ENCODE results near the gene KIAA0930. TPM values are rescaled to one million over a fixed set of nuclear protein-coding genes. Genes with fewer than 3 reads are reported as not detected.
A peak's percentile ranks its signal among the peaks of the same experiment; 100 is the strongest.

The KIAA0930 gene
- total RNA-seq, 1 experiment from 2014 or later = 55.5 TPM

GRCh38 chr22:45185718-45186514 is 54.8 kb downstream of the KIAA0930 start:
- no peak overlapping the region for H2AFZ ChIP-seq
- no peak overlapping the region for H3K4me2 ChIP-seq
- peak in 1 of 2 experiments; percentile 29 for DNase-seq
- H3K36me3 ChIP-seq (ENCODE audit: low read depth) = peaks cover 15% of the 10 kb centered on the region
- H3K27ac ChIP-seq = no peak overlapping the region
- TF ChIP-seq EZH2 (IDR thresholded peaks at IDR 0.05; ENCODE audit: low read depth) (no peak), CTCF (conservative IDR thresholded peaks at IDR 0.05) (no peak)
- H3F3A ChIP-seq (ENCODE audit: insufficient read depth, low read depth) = peaks cover 30% of the 10 kb centered on the region; the same call in 1 of the 2 replicates
- TSS peak; percentile 3 for BruUV-seq (replicated peaks)
- intact Hi-C loops (cut with micrococcal nuclease; ENCODE audit: unreplicated experiment) = no loop called here
- H3K9me3 ChIP-seq (ENCODE audit: insufficient read depth, low read depth) = no peaks in the 10 kb centered on the region
- H3K4me3 ChIP-seq = no peak overlapping the region
- H3K79me2 ChIP-seq (ENCODE audit: low read depth) = peaks cover 4% of the 10 kb centered on the region; the same call in 1 of the 2 replicates
- H3K27me3 ChIP-seq (ENCODE audit: insufficient read depth, low read depth) = no peaks in the 10 kb centered on the region
- H3K9me2 ChIP-seq (ENCODE audit: insufficient read depth) = no peaks in the 10 kb centered on the region
- POLR2A ChIA-PET (ENCODE audit: unreplicated experiment) = no interaction called here
- no peaks in the 10 kb centered on the region for H3K4me1 ChIP-seq (replicated peaks; ENCODE audit: insufficient read depth)
- H4K20me1 ChIP-seq (ENCODE audit: insufficient read depth) = peaks cover 18% of the 10 kb centered on the region
- CTCF ChIA-PET = no interaction called here

DNA sequence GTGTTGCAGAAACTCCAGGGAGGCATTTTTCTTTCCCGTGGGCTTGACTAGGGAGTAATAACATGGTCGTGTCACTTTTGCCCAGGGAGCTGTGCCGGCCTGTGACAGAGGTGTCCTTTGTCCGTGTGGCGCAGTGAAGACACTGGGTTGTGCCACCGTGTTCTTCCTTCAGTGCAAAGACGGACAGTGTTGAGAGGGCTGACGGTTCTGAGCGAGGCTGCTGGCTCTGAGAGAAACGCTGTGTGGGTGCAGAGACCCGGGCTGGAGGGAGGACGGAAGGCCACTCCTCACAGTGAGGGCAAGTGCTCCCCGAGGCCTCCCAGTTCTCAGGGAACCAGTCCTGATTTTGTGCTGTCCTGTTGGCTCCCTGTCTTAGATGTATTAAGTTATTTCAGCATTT is 56.7 kb downstream of the KIAA0930 start:
- no peaks in the 10 kb centered on the region for H3K4me1 ChIP-seq (replicated peaks; ENCODE audit: insufficient read depth)
- H3F3A ChIP-seq (ENCODE audit: insufficient read depth, low read depth) = peaks cover 16% of the 10 kb centered on the region; the same call in 1 of the 2 replicates
- TF ChIP-seq CTCF (conservative IDR thresholded peaks at IDR 0.05) (no peak), EZH2 (IDR thresholded peaks at IDR 0.05; ENCODE audit: low read depth) (no peak)
- peaks cover 32% of the 10 kb centered on the region for H3K36me3 ChIP-seq (ENCODE audit: low read depth)
- no peaks in the 10 kb centered on the region for H3K27me3 ChIP-seq (ENCODE audit: insufficient read depth, low read depth)
- H3K27ac ChIP-seq = no peak overlapping the region
- no peak overlapping the region for H3K4me2 ChIP-seq
- no TSS peak for BruUV-seq (replicated peaks)
- no peak for DNase-seq
- ChIA-PET CTCF (no interaction called here), POLR2A (ENCODE audit: unreplicated experiment) (no interaction called here)
- no peak overlapping the region for H3K4me3 ChIP-seq
- H2AFZ ChIP-seq = no peak overlapping the region
- intact Hi-C loops (cut with micrococcal nuclease; ENCODE audit: unreplicated experiment) = no loop called here
- no peaks in the 10 kb centered on the region for H3K9me2 ChIP-seq (ENCODE audit: insufficient read depth)
- H3K79me2 ChIP-seq (ENCODE audit: low read depth) = peaks cover 21% of the 10 kb centered on the region; the same call in 1 of the 2 replicates
- peaks cover 36% of the 10 kb centered on the region for H4K20me1 ChIP-seq (ENCODE audit: insufficient read depth)
- H3K9me3 ChIP-seq (ENCODE audit: insufficient read depth, low read depth) = no peaks in the 10 kb centered on the region

GRCh38 chr22:45181766-45182165 is 58.9 kb downstream of the KIAA0930 start:
- peaks cover 12% of the 10 kb centered on the region; the same call in 1 of the 2 replicates for H3F3A ChIP-seq (ENCODE audit: insufficient read depth, low read depth)
- no peaks in the 10 kb centered on the region for H3K4me1 ChIP-seq (replicated peaks; ENCODE audit: insufficient read depth)
- H3K4me2 ChIP-seq = no peak overlapping the region
- no peak overlapping the region for H3K4me3 ChIP-seq
- no TSS peak for BruUV-seq (replicated peaks)
- ChIA-PET POLR2A (ENCODE audit: unreplicated experiment) (no interaction called here), CTCF (no interaction called here)
- H2AFZ ChIP-seq = no peak overlapping the region
- H3K27me3 ChIP-seq (ENCODE audit: insufficient read depth, low read depth) = no peaks in the 10 kb centered on the region
- TF ChIP-seq CTCF (conservative IDR thresholded peaks at IDR 0.05) = no peak
- TF ChIP-seq EZH2 (IDR thresholded peaks at IDR 0.05; ENCODE audit: low read depth) = no peak
- H3K9me2 ChIP-seq (ENCODE audit: insufficient read depth) = no peaks in the 10 kb centered on the region
- intact Hi-C loops (cut with micrococcal nuclease; ENCODE audit: unreplicated experiment) = no loop called here
- no peaks in the 10 kb centered on the region for H3K9me3 ChIP-seq (ENCODE audit: insufficient read depth, low read depth)
- H3K79me2 ChIP-seq (ENCODE audit: low read depth) = peaks cover 31% of the 10 kb centered on the region
- peaks cover 38% of the 10 kb centered on the region for H3K36me3 ChIP-seq (ENCODE audit: low read depth)
- H4K20me1 ChIP-seq (ENCODE audit: insufficient read depth) = peaks cover 31% of the 10 kb centered on the region
- no peak overlapping the region for H3K27ac ChIP-seq
- DNase-seq = no peak

Data from PC-9 (cell line).